HG03064 (cell line): ENCODE data around the gene METTL13.

ENCODE experiments used
- ATAC-seq: cut with Tn5 transposase; IDR thresholded peaks from one replicate; pipeline ENCODE4 v1.9.1; 2021; ENCODE audit warnings: low read depth; ENCODE audit not compliant: unreplicated experiment

METTL13 gene

DNA sequence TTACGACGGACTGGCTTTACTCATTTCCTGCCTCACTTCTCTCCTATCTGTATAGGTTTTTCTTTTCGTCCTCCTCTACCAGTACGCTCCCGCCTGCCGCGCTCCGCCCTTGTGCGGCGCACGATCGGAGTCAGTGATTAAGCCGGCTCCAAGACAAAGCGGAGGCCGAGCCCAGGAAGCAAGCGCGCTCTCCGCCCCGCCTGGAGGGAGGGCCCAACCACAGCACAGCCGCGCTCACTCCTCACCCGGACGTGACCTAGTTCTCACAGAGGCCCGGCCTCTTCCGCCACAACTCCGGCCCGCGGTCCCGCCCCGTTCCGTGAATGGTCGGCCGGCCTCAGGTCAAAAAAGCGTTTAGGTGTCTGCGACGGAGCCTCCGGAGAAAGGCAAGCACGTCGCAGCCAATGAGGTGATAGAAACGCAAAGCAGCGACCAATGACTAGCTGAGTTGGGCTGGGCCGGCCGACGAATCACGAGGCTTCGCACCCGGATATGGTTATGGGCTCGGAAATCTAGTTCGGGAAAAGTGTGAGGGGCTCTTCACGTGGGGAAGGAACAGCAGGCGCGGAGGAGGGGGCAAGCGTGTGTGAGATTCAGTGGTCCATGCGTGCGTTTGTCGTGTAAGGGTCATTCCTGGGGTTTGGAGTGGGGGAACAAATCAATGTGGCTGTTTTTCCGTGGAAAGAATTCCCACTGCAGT is at the start of gene METTL13:
Gene METTL13, plus strand, starts transcription at position 485 of the 700 bp plus-strand sequence. CDS start 308 bp downstream, outside the sequence.
- peak; percentile 98 for ATAC-seq

DNA sequence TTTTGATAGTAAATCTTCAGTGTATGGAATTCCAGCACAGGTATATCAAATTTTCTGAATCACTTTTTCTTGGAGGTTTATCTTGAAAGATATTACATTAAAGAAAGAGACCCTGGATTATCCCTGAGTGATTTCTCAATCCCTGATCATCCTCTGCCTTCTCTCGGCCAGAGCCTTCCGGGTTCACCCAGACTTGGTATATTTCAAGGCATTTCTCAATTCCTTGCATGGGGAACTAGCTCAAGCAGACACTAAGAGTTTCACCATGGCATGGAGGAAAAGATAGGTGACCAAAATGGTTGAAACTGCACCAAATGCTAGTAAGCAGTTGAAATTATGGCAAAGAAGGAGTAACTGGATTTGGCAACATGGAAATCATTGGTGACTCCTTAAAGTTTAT is 45.3 kb upstream of the METTL13 start:
- no peak for ATAC-seq

GRCh38 chr1:171738911-171739310 is 42.5 kb upstream of the METTL13 start:
- no peak for ATAC-seq

GRCh38 chr1:171739656-171740055 is 41.8 kb upstream of the METTL13 start:
- no peak for ATAC-seq

- no peak for ATAC-seq
Observed at GRCh38 chr1:171740356-171740863, 41.0 kb upstream of the METTL13 start.

GRCh38 chr1:171740987-171741871 is 40.2 kb upstream of the METTL13 start:
- peak; percentile 30 for ATAC-seq

DNA sequence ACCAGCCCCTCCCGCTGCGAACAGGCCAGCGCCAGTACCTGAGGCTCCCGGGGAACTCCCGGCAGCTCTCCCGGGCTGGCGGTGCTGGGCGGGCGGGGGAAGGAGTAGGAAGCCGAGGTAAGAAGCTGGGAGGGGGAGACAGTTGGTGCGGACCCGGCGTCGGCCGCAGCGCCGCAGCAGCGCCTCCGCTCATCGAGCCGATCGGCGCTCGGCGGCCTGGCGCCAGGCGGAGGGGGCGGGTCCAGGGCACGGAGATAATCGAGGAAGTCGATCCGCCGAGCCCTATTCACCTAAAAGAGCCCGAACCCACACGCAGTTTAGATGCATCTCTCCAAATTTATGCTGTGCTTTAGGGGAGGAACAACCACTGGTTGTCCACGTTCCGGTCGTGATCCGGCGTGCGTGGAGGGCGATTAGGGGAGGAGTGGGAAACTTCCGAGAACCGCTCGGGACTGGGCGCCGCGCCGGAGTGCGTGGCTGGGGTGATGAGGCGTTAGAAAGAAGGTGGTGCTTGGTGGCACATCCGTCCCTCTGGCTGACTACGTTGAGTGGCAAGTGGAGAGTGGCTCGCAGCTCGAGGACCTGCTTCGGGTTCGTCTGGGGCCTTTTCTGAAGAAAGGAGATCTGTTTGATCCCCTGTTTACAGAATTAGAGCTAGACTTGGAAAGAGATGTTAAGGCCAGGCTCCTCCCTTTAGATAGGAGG is 39.4 kb upstream of the METTL13 start, which contains the start of gene VAMP4:
Gene VAMP4, minus strand, starts transcription at position 194 of the 705 bp plus-strand sequence. CDS start 3,651 bp downstream, outside the sequence.
- peak; percentile 89 for ATAC-seq

DNA sequence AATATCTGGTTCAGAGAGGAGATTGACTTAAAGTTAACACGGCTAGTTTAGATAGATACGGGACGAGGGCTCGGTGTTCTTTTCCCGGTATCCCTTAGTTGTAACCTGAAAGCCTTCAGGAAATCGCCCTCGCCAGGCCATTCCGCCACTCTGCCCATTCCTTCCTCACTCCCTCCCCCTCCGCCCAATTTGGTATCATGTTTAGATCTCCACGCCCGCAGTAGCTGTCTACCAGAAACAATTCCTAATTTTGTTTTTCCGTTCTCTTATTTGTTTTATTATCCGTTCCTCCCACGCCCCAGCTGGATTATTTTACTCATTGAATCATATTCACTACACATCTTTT is 38.9 kb upstream of the METTL13 start:
- peak; percentile 10 for ATAC-seq

DNA sequence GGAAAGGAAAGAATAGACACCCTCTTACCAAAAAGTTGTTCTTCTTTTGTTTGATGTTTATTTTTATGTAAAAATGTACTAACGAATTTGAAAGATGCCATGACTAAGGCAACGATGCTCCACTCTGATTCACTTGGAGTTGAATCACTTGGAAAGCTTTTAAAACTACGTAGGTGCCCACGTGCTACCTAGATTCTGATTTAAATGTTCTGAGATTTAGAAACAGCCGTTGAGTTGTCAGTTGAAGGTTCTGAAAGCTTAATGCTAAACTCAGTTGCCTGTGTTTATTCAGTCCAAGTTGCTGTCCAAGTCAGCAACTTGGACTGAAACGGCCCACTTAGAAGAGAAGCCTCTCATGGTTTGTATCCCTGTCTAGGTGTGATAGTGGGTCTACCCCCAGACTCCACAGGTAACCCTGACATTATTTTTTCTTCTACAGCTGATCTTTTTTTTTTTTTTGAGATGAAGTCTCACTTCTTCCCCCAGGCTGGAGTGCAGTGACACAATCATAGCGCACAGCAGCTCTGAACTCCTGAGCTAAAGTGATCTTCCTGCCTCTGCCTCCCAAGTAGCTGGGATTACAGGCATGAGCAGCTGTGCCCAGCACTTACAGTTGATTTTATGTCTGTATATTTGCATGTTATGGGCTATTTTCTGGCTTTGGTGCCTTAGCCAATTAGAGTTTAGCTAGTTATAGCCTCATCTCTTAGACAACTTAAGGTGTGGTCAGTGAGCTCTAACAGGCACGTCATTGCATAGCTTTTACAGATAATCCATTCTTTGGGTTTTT is 38.2 kb upstream of the METTL13 start:
- no peak for ATAC-seq

- ATAC-seq = no peak
Observed at GRCh38 chr1:171744986-171745385, 36.5 kb upstream of the METTL13 start.

DNA sequence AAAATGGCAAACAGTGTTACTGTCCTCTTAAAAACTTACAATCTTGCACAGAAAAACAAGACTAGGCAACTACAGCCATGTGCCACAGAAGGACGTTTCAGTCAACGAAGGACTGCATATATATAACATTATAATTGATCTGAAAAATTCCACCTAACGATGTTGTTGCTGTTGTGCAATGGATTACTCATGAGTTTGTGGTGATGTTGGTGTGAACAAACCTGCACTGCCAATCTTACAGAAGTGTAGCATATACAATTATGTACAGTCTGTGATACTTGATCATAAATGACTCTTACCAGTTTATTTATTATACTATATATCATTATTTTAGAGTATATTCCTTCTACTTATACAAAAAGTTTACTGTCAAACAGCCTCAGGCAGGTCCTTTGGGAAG is 32.8 kb upstream of the METTL13 start:
- ATAC-seq = no peak

GRCh38 chr1:171751221-171751620 is 30.2 kb upstream of the METTL13 start:
- ATAC-seq = no peak

- no peak for ATAC-seq
Observed at GRCh38 chr1:171753182-171753581, 28.3 kb upstream of the METTL13 start.

DNA sequence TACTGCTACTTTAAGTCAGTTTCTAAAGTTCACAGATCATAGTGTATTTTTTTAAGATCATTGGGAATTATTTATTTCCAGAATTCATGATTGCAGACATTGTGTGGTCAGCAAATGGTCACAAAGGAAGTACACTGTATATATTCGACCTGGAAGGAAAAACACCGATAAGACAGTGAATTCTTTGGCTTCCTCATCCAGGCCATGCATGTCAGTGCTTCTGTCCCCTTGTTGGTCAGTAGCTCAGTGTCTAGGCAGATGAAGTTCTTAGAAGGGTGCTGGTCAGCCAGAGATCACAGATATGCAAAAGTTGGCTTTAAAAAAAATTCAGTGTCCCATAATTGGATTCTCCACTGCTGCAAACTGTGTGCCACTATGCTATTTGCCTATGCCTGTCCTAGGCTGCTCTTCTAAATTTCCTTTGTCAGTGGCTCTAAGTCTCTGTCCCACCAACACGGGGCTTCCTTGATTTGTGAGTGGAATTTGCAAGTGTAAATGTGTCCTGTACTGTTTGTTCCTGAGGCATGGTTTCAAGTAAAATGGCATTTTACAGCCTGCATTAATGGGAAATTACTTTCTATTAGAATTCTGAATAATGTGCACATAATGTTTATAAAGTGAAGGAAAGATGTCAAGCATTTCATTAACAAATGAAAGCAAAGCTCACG is 27.6 kb upstream of the METTL13 start:
- no peak for ATAC-seq

- ATAC-seq = no peak
Observed at GRCh38 chr1:171754353-171754705, 27.1 kb upstream of the METTL13 start.

- ATAC-seq = no peak
Observed at GRCh38 chr1:171754971-171755370, 26.5 kb upstream of the METTL13 start.

GRCh38 chr1:171756856-171757255 is 24.6 kb upstream of the METTL13 start:
- no peak for ATAC-seq

- no peak for ATAC-seq
Observed at GRCh38 chr1:171758011-171758410, 23.4 kb upstream of the METTL13 start.

GRCh38 chr1:171762143-171762563 is 19.3 kb upstream of the METTL13 start:
- ATAC-seq = no peak

DNA sequence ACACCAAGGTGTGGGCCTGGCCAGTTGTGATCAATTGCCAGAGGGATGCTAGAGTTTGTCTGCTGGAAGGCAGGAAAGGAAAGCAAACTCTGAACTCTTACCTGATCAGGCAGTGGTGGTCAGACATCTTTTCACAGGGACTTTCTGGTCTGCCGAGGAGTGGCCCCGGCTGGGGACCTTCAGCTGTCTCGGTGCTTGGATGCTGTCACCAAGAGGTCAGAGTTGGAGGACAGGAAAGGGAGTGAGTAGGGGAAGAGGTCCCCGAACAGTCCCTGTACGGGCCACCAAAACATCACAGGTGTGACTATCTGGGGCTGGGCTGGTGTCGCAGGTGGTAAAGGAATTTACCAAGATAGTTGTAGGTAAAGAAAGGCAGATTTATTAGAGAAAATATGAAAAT is 17.7 kb upstream of the METTL13 start:
- ATAC-seq = no peak
